GM18519 (cell line): ENCODE data around the gene FBXO21.

Source experiments
- ATAC-seq: cut with Tn5 transposase; IDR thresholded peaks from one replicate; pipeline ENCODE4 v1.9.1; 2021; ENCODE audit warnings: mild to moderate bottlenecking, moderate library complexity; ENCODE audit not compliant: unreplicated experiment, low FRiP score

The FBXO21 gene

GRCh38 chr12:117168976-117169375 lies 21.3 kb downstream of the FBXO21 start:
- no peak for ATAC-seq

- no peak for ATAC-seq
Measured at GRCh38 chr12:117167769-117168168, 22.5 kb downstream of the FBXO21 start.

- ATAC-seq = peak; percentile 68
Measured at GRCh38 chr12:117166107-117166506, 24.2 kb downstream of the FBXO21 start.

GRCh38 chr12:117165342-117165741 lies 24.9 kb downstream of the FBXO21 start:
- no peak for ATAC-seq

GRCh38 chr12:117162633-117163032 lies 27.6 kb downstream of the FBXO21 start:
- ATAC-seq = no peak

GRCh38 chr12:117162167-117162539 lies 28.1 kb downstream of the FBXO21 start:
- ATAC-seq = no peak

GRCh38 chr12:117161460-117162166 lies 28.7 kb downstream of the FBXO21 start:
- no peak for ATAC-seq

- ATAC-seq = no peak
Measured at GRCh38 chr12:117159674-117160073, 30.6 kb downstream of the FBXO21 start.

GRCh38 chr12:117158911-117159553 lies 31.2 kb downstream of the FBXO21 start:
- ATAC-seq = no peak

- no peak for ATAC-seq
Measured at GRCh38 chr12:117158096-117158495, 32.2 kb downstream of the FBXO21 start.

- peak; percentile 76 for ATAC-seq
Measured at GRCh38 chr12:117155278-117156060, 34.8 kb downstream of the FBXO21 start.

- no peak for ATAC-seq
Measured at GRCh38 chr12:117152793-117153775, 37.2 kb downstream of the FBXO21 start.

- ATAC-seq = no peak
Measured at GRCh38 chr12:117151403-117152031, 38.8 kb downstream of the FBXO21 start.

GRCh38 chr12:117149431-117149830 lies 40.8 kb downstream of the FBXO21 start:
- ATAC-seq = no peak

- no peak for ATAC-seq
Measured at GRCh38 chr12:117148642-117149041, 41.6 kb downstream of the FBXO21 start.

GRCh38 chr12:117147639-117148038 lies 42.6 kb downstream of the FBXO21 start:
- ATAC-seq = no peak

- ATAC-seq = no peak
Measured at GRCh38 chr12:117145597-117146154, 44.6 kb downstream of the FBXO21 start.

- no peak for ATAC-seq
Measured at GRCh38 chr12:117144599-117144998, 45.7 kb downstream of the FBXO21 start.

GRCh38 chr12:117143008-117143532 lies 47.2 kb downstream of the FBXO21 start:
- ATAC-seq = no peak
